ENCODE measurements around the gene SNRPD1.
A peak's percentile ranks its signal among the peaks of the same experiment; 100 is the strongest.
"Not testable (repeated sequence)": the region's sequence is repeated elsewhere in the genome, so short reads cannot be mapped to it uniquely, and the experiment has no call there.

Gene SNRPD1

DNA sequence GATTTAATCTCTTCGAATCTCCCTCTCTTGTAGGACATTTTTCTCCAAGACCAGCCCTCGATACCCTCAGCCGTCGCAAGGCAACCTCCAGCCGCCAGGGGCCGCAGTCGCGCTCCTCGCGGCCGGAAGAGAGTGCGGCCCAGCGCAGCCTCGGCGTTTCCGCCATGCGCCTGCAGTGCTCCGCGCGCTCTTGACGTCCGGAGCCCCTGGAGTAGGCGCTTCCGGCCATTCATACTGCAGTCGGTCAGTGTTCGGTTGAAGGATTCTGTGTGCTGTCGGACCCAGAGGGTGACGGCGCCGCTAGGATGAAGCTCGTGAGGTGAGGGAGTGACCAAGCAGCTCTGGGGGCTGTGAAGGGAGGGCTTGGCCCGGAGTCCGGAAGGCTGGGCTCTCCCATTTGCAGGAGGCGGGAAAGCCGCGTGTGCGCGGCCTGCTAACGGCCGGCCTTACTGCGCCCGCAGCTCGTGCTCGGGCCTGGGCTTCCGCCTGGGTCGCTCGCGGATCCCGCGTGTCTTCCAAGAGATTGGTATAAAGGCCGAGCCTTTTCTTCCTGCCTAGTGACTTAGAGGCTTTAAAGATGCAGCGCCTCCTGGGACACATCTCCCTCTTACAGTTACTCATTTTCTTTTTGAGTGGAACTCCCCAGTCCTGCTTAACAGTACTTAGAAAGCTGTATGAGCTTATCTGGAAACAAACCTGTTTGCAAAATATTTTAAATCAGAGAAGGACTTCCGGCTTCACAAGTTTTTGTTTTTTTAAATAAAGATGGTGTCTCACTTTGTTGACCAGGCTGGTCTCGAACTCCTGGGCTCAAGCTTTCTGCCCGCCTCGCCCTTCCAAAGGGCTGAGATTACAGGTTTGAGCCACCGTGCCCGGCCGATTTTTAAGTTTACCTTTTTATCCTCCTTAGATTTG lies at the start of gene SNRPD1:
TSS of gene SNRPD1 (plus strand) at position 190 of the 915 bp plus-strand sequence. CDS start at position 306, 116 bp downstream.
- TF ChIP-seq GATA1 (IDR thresholded peaks at IDR 0.05; ENCODE audit: low read depth, low read length) = no peak
- peak; percentile 94 for TF ChIP-seq POLR2A (IDR thresholded peaks at IDR 0.05; ENCODE audit: low read length)
- DNase-seq = peak; percentile 95 to 97

DNA sequence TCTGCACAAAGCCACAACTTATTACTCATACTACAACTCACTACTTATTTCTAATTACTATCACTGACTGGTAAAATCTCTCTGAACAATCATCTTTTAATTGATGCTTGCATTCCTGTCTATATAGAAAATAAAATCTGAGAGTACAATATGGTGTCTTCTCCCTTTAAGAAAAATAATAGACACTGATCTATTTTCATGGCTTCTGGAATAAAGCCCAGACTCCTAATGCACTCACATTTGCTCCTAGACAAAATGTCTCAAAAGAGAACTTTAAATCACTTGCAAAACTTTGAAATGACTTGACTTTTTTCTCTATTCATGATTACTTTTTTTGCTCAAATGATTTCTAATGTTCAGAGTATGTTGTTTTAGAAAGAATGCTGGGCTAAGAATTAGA lies 40.3 kb upstream of the SNRPD1 start:
- TF ChIP-seq POLR2A (IDR thresholded peaks at IDR 0.05; ENCODE audit: low read length) = no peak
- no peak for TF ChIP-seq GATA1 (IDR thresholded peaks at IDR 0.05; ENCODE audit: low read depth, low read length)
- DNase-seq = no peak

DNA sequence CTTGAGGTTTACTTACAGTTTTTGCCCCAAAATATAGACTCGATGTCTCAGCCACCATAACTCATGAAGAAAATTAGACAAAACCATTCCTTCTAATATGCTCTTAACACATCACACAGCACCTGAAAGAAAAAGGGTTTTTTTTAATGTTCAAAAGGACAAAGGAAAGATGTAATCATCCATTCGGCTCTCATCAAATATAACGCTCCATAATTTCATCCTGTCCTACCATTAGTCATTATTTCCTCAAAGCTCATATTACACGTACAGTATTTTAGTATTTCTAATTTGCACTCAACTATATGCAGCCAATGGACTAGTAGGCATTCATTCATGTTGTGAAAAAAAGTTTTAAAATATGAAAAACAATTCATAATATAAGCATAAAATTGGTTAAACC lies 36.5 kb upstream of the SNRPD1 start:
- TF ChIP-seq GATA1 (IDR thresholded peaks at IDR 0.05; ENCODE audit: low read depth, low read length) (no peak), POLR2A (IDR thresholded peaks at IDR 0.05; ENCODE audit: low read length) (no peak)
- DNase-seq = no peak

DNA sequence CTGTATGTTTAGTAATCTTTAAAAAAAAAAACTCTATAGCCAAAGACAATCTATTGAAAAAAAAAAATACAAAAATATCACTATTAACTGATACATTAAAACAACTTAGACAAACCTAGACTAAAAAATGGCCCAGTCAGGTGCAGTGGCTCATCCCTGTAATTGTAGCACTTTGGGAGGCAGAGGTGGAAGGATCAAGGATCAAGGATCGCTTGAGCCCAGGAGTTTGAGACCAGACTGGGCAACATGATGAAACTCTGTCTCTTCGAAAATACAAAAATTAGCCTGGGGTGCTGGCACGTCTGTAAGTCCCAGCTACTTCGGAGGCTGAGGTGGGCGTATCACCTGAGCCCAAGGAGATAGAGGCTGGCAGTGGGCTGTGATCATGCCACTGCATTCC lies 27.7 kb upstream of the SNRPD1 start:
- TF ChIP-seq GATA1 (IDR thresholded peaks at IDR 0.05; ENCODE audit: low read depth, low read length) = no peak
- TF ChIP-seq POLR2A (IDR thresholded peaks at IDR 0.05; ENCODE audit: low read length) = no peak
- DNase-seq = no peak

DNA sequence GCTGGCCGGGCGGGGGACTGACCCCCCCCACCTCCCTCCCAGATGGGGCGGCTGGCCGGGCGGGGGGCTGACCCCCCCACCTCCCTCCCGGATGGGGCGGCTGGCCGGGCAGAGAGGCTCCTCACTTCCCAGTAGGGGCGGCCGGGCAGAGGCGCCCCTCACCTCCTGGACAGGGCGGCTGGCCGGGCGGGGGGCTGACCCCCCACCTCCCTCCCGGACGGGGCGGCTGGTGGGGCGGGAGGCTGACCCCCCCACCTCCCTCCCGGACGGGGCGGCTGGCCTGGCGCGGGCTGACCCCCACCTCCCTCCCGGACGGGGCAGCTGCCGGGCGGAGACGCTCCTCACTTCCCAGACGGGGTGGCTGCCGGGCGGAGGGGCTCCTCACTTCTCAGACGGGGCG lies 19.8 kb upstream of the SNRPD1 start:
- not testable (repeated sequence) for DNase-seq

DNA sequence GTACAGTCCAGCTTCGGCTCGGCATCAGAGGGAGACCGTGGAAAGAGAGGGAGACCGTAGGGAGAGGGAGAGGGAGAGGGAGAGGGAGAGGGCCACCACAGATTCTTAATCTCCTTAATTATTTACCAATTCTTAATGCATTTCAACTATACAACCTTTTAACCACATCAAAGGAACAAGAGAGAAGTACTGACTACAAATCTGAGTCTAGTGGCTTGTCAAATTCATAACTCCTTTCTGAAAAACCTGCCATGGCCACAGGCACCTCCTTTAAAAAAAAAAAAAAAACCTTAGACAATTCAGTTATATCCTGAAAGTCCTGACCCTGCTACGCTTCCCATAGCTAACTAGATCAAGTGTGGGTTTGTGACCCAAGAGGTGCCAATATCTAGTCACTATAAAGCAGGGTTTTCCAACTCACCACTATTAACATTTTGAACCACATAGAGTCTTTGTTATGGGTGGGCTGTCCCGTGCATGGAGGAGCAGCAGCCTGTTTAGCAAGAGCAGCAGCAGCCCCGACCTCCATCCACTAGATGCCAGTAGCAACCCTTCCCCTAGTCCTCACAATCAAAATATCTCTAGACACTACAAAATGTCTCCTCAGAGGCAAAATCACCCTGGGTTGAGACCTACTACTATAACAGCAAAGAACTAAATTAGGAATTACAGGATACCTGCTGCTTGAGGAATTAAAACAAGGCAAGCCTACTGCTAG lies 18.4 kb upstream of the SNRPD1 start:
- TF ChIP-seq GATA1 (IDR thresholded peaks at IDR 0.05; ENCODE audit: low read depth, low read length) (no peak), POLR2A (IDR thresholded peaks at IDR 0.05; ENCODE audit: low read length) (no peak)
- peak; percentile 23 to 44 for DNase-seq

DNA sequence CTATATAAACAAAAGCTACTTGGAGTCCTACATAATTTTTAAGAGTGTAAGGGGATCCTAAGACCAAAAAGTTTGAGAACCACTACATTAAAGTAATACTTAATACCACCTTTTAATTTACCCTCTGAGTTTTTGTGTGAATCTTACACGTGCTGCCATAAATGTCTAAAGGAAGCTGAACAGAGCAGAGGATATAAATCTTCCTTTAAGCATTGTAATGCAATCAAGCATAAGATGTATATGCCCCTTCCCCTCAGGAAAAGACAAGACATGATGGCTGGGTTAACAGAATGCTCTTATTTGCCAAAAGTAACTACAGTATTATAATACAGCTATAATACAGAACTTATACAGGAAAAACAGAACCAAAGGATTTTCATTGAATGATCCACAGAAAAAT lies 14.5 kb upstream of the SNRPD1 start:
- no peak for TF ChIP-seq GATA1 (IDR thresholded peaks at IDR 0.05; ENCODE audit: low read depth, low read length)
- no peak for TF ChIP-seq POLR2A (IDR thresholded peaks at IDR 0.05; ENCODE audit: low read length)
- DNase-seq = no peak

DNA sequence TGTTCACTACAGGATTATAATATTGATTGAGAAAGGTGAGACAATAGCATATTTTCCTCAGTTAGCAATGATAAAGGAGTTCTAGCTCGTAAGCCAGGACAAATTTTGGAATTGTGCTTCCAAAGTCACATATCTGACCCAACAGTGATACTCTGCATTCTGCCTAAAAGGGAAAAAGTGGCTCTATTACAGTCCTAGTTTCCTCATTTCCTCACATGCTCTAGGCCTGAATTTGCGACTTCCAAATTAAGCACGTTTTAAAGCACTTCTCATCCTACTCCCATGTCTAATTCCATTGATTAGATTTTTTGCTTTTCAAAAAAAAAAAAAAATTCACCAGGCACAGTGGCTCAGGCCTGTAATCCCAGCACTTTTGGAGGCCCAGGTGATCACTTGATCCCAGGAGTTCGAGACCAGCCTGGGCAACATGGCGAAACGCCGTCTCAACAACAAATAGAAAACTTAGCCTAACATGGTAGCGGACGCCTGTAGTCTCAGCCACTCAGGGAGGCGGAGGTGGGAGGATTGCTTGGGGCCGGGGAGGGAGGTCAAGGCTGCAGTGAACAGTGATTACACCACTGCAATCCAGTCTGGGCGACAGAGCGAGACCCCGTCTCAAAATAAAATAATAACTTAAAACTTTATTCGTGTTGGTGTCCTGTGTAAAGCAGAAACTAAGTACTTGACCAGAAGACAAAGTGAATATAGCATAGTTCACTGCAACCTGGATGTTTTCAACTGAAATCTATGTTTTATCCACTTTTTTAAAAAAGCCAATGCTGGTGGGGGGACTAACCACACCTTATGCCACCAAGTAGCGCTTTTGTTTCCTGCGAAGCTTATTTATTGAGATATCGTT lies 13.2 kb upstream of the SNRPD1 start:
- DNase-seq = peak; percentile 29 to 43
- TF ChIP-seq GATA1 (IDR thresholded peaks at IDR 0.05; ENCODE audit: low read depth, low read length) (no peak), POLR2A (IDR thresholded peaks at IDR 0.05; ENCODE audit: low read length) (no peak)

DNA sequence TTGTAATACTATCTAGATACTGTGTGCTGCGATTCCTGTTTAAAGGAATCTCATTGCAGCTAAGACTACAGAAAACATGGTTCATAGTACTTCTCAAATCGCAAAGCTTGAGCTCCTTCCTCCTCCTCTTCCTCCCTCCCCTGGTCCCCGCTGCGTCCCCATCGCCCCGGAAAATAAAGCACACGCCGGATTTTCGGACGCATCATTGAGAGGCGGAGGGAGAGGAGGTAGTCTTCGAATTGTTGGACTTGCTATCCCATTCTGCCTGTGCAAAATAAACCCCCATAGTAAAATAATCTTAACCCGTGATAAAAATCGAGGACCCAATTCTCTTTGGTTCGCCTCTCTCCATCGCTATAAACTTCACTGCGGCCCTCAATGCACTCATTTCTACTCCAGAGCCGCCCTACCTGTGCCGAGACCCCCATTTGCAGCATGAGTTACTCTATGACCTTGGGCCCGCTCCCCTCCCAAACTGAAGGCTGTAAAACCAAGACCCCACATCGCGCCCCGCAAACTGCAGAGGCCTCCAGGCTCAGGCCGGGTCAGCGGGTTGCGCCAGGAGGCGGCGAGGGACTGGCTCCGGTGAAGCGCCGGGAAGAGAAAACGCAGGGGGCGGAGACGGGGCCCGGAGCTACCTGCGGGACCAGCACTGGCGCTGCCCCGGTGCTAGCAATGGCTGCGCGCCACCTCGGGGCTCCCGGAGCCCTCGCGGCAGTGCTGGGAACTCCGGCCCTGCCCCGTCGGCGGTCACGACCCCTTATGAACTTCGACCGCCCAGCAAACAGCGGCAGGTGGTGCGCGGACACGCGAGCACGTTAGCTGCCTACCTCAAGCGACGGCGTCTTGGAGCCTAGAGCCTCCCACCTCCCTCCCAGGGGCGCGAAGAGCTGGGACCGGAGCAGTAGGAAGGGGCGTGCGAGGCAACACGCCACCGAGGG lies 12.3 kb upstream of the SNRPD1 start:
- DNase-seq = peak; percentile 87 to 92
- TF ChIP-seq POLR2A (IDR thresholded peaks at IDR 0.05; ENCODE audit: low read length) = no peak
- no peak for TF ChIP-seq GATA1 (IDR thresholded peaks at IDR 0.05; ENCODE audit: low read depth, low read length)

DNA sequence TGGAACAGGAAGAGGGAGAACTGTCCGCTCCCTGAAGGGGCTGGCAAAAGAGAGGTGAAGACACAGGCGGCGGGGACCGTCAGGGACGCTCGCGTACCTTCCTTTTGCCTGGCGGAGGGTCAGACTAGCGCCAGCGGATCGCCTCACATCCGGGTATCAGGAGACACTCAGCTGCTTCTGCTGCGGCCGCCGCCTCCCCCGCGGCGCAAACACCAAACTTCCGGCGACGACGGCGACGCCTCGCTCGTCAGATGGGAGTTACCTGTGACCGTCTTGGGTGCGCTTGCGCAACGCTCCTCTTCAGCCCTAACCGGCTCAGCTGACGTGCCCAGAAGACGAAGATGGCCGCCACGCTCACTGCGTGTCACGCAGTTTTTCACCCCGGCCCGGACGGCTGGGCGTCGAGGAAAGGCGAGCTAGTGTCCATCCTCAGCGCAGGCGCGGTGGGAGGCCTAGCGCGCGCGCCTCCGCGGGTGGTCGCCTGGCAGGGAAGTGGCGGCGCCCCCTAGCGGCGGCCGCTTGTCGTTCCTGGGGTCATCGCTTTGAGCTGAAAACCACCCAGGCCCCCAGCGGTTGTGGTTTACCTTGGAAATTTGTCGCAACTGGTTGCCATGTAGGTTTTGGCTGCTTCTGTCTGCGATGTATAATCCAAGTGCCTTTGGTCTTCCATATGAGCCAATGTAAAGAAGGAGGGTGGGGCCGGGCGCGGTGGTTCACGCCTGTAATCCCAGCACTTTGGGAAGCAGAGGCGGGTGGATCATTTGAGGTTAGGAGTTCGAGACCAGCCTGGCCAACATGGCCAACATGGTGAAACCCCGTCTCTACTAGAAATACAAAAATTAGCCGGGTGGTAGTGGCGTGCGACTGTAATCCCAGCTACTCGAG lies 11.3 kb upstream of the SNRPD1 start, which contains the start of gene ESCO1:
TSS of gene ESCO1 (minus strand) at position 179 of the 885 bp plus-strand sequence. CDS start 25,861 bp downstream, outside the sequence.
- TF ChIP-seq GATA1 (IDR thresholded peaks at IDR 0.05; ENCODE audit: low read depth, low read length) (no peak), POLR2A (IDR thresholded peaks at IDR 0.05; ENCODE audit: low read length) (peak; percentile 99)

DNA sequence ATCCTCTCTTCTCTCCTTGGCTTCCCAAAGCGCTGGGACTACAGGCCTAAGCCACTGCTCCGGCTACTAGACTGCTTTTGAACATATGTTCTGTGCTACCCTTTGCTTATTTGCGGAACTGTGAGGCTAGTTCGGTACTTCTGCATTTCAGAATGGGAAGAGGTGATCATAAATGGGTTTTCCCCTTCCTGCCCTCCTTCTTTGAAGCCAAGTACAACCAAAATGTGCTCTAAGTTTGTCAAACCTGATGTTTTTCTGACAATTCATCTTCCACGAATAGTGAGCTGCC lies 9.9 kb upstream of the SNRPD1 start:
- TF ChIP-seq GATA1 (IDR thresholded peaks at IDR 0.05; ENCODE audit: low read depth, low read length) = no peak
- TF ChIP-seq POLR2A (IDR thresholded peaks at IDR 0.05; ENCODE audit: low read length) = no peak
- no peak for DNase-seq

More for the DNA sequence above, 11.3 kb upstream of the SNRPD1 start, which contains the start of gene ESCO1:
- DNase-seq = peak; percentile 99

DNA sequence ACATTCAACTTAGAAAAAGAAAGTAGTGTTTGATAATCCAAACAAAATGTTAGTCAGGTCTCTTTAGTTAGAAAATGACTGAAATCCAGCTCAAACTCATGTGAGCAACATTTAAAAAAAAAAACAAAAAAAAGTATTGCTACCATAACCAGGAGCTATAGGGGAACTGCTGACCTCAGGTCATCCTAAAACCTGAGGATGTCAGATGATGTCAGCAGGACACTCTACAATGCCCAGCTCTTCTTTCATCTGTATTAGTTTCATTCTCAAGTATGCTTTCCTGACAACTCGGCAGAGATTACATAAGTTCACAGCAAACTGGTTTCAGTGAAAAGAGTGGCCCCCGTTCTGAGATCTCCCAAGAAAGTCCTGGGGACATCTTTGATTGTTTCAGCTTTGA lies 7.4 kb upstream of the SNRPD1 start:
- no peak for DNase-seq
- TF ChIP-seq POLR2A (IDR thresholded peaks at IDR 0.05; ENCODE audit: low read length) (no peak), GATA1 (IDR thresholded peaks at IDR 0.05; ENCODE audit: low read depth, low read length) (no peak)
